Caco-2 (cell line): Measurements from ENCODE around the gene ERAL1. TPM values are rescaled to one million over a fixed set of nuclear protein-coding genes. Genes with fewer than 3 reads are reported as not detected.
"Not testable (repeated sequence)": the region's sequence is repeated elsewhere in the genome, so short reads cannot be mapped to it uniquely, and the experiment has no call there.

Experiments used
- BruUV-seq: library from RNA; stranded (reverse); fragments of 400-500 nt; replicated peaks from 2 replicates; lab custom pipeline; 2021; lab: Mats Ljungman, UMichigan
- CTCF ChIA-PET: fragments of 300-600 bp; sonication (Branson Sonifier 250); formaldehyde crosslinking; loops from one replicate; lab custom pipeline; 2022; ENCODE audit warnings: antibody characterized with exemption; lab: Charles Lee
- POLR2A ChIA-PET: fragments of 300-600 bp; sonication (Branson Sonifier 250); formaldehyde crosslinking; loops from one replicate; lab custom pipeline; 2022; ENCODE audit warnings: antibody characterized with exemption; lab: Charles Lee
- DNase-seq, 2 experiments: peaks; one replicate each; pipeline versions ENCODE4 v3.0.0 to v3.0.0-alpha.2; 2020 to 2022
- H3K27me3 ChIP-seq: replicated peaks from 2 replicates; pipeline ENCODE4 v1.6.0; 2011; ENCODE audit warnings: low read length; ENCODE audit not compliant: control insufficient read depth, insufficient read depth
- H3K36me3 ChIP-seq: 2 replicates; pipeline ENCODE4 v1.5.1; 2011; ENCODE audit warnings: low read length; ENCODE audit not compliant: control insufficient read depth, insufficient read depth
- H3K4me1 ChIP-seq: fragments of 250-450 bp; sonication (Bioruptor Pico); 2 replicates; pipeline ENCODE4 v1.5.1; 2020; ENCODE audit warnings: mild to moderate bottlenecking
- H3K4me3 ChIP-seq: 2 replicates; pipeline ENCODE4 v1.5.1; 2011; ENCODE audit warnings: low read depth, mild to moderate bottlenecking, control low read depth, low read length
- H3K9me3 ChIP-seq: fragments of 250-450 bp; sonication (Bioruptor Pico); 2 replicates; pipeline ENCODE4 v1.5.1; 2020; ENCODE audit warnings: mild to moderate bottlenecking, moderate library complexity
- H3K27ac Mint-ChIP-seq: one replicate; pipeline ENCODE4 v1.8.0; 2022; ENCODE audit warnings: mixed read lengths; ENCODE audit not compliant: unreplicated experiment
- H3K27me3 Mint-ChIP-seq: one replicate; pipeline ENCODE4 v1.8.0; 2022; ENCODE audit warnings: mixed read lengths; ENCODE audit not compliant: insufficient read depth, unreplicated experiment
- H3K36me3 Mint-ChIP-seq: one replicate; pipeline ENCODE4 v1.8.0; 2022; ENCODE audit warnings: mild to moderate bottlenecking, mixed read lengths; ENCODE audit not compliant: insufficient read depth, unreplicated experiment
- H3K4me1 Mint-ChIP-seq: one replicate; pipeline ENCODE4 v1.8.0; 2022; ENCODE audit warnings: low read depth, mixed read lengths; ENCODE audit not compliant: unreplicated experiment
- H3K4me3 Mint-ChIP-seq: one replicate; pipeline ENCODE4 v1.8.0; 2022; ENCODE audit warnings: mild to moderate bottlenecking, moderate library complexity, mixed read lengths; ENCODE audit not compliant: unreplicated experiment
- H3K9me3 Mint-ChIP-seq: one replicate; pipeline ENCODE4 v1.8.0; 2022; ENCODE audit warnings: mixed read lengths; ENCODE audit not compliant: unreplicated experiment
- intact Hi-C: fragments of 100-400 bp; cut with micrococcal nuclease; formaldehyde crosslinking; loops from one replicate; pipeline ENCODE4 v1.10.0; 2022; ENCODE audit not compliant: unreplicated experiment
- total RNA-seq: library from RNA; stranded (reverse); gene quantifications from 2 replicates; pipeline ENCODE4 v1.2.3, GENCODE V29; 2022
- TF ChIP-seq, protein P1 (sequence below), 2 experiments: fragments of 200-600 bp in 1 of 2; IDR thresholded peaks; 1 replicate in 1 of 2; 2 replicates in 1 of 2; pipeline versions ENCODE4 v1.5.1 to v1.8.0; 2011 to 2022; ENCODE audit warnings: antibody characterized with exemption in 1 of 2, control low read depth in 1 of 2, inconsistent platforms in 1 of 2, low read depth in 1 of 2, low read length in 1 of 2, mild to moderate bottlenecking in 1 of 2, moderate library complexity in 1 of 2; ENCODE audit not compliant: insufficient read depth in 1 of 2, severe bottlenecking in 1 of 2, unreplicated experiment in 1 of 2

The ERAL1 gene
- total RNA-seq, 1 experiment from 2014 or later = 85.1 TPM

DNA sequence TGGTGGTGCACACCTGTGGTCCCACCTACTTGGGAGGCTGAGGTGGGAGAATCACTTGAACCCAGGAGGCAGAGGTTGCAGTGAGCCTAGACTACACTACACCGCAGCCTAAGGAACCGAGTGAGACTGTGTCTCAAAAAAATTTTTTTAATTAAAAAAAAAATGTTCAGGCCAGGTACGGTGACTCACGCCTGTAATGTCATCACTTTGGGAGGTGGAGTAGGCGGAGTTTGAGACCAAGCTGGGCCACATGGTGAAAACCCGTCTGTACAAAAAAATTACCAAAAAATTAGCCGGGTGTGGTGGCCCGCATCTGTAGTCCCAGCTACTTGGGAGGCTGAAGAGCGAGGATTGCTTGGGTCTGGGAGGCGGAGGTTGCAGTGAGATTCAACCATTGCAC is 8.6 kb upstream of the ERAL1 start:
- Mint-ChIP-seq H3K4me1 (no peaks in the 10 kb centered on the region), H3K27ac (no peak overlapping the region), H3K36me3 (no peaks in the 10 kb centered on the region), H3K9me3 (no peaks in the 10 kb centered on the region), H3K27me3 (no peaks in the 10 kb centered on the region), H3K4me3 (no peak overlapping the region)
- no peak for DNase-seq
- H3K4me3 ChIP-seq = no peak overlapping the region
- intact Hi-C loops = no loop called here
- no TSS peak for BruUV-seq
- no peaks in the 10 kb centered on the region for H3K36me3 ChIP-seq
- no peaks in the 10 kb centered on the region for H3K27me3 ChIP-seq
- no peaks in the 10 kb centered on the region for H3K9me3 ChIP-seq
- TF ChIP-seq, protein P1, sequence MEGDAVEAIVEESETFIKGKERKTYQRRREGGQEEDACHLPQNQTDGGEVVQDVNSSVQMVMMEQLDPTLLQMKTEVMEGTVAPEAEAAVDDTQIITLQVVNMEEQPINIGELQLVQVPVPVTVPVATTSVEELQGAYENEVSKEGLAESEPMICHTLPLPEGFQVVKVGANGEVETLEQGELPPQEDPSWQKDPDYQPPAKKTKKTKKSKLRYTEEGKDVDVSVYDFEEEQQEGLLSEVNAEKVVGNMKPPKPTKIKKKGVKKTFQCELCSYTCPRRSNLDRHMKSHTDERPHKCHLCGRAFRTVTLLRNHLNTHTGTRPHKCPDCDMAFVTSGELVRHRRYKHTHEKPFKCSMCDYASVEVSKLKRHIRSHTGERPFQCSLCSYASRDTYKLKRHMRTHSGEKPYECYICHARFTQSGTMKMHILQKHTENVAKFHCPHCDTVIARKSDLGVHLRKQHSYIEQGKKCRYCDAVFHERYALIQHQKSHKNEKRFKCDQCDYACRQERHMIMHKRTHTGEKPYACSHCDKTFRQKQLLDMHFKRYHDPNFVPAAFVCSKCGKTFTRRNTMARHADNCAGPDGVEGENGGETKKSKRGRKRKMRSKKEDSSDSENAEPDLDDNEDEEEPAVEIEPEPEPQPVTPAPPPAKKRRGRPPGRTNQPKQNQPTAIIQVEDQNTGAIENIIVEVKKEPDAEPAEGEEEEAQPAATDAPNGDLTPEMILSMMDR (IDR thresholded peaks at IDR 0.05; ENCODE audit: insufficient read depth in 1 of 2, low read depth in 1 of 2, low read length in 1 of 2, severe bottlenecking in 1 of 2, unreplicated experiment in 1 of 2) = no peak
- POLR2A ChIA-PET = no interaction called here
- CTCF ChIA-PET = interaction anchor here (1.2 kb wide), 1 partner anchor 33 kb away, joined by 3 read pairs; no protein-coding TSS in a partner anchor
- H3K4me1 ChIP-seq = peaks cover 3% of the 10 kb centered on the region

DNA sequence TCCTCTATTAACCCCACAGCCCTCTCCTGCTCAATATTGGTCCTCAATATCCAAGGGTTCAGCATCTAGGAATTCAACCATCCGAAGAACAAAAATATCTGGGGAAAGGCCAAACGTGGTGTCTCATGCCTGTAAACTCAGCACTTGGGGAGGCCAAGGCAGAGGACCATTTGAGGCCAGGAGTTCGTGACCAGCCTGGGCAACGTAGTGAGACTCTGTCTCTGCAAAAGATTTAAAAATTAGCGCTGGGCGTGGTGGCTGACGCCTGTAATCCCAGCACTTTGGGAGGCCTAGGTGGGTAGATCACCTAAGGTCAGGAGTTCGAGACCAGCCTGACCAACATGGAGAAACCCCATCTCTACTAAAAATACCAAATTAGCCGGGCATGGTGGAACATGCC is 8.1 kb upstream of the ERAL1 start:
- H3K4me1 ChIP-seq, H3K27ac Mint-ChIP-seq, intact Hi-C loops, H3K4me1 Mint-ChIP-seq, H3K4me3 Mint-ChIP-seq, H3K36me3 Mint-ChIP-seq, H3K27me3 ChIP-seq, POLR2A ChIA-PET, DNase-seq, BruUV-seq, H3K9me3 ChIP-seq, CTCF ChIA-PET, H3K4me3 ChIP-seq, H3K27me3 Mint-ChIP-seq, H3K9me3 Mint-ChIP-seq, H3K36me3 ChIP-seq: not testable (repeated sequence)

DNA sequence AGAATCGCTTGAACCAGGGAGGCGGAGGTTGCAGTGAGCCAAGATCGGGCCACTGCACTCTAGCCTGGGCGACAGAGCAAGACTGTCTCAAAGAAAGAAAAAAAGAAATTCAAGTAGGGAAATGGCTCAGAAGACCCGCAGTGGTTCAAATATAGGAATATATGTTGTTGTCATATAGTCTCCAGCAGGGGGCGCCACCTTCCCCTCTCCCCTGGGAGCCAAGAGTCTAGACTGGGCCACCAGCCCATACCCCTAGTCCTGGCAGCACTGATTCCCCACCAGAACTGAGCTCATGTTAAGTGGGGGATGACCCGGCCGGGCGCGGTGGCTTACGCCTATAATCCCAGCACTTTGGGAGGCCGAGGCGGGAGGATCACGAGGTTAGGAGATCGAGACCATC is 6.1 kb upstream of the ERAL1 start:
- POLR2A ChIA-PET, H3K9me3 Mint-ChIP-seq, H3K4me1 Mint-ChIP-seq, H3K4me3 Mint-ChIP-seq, H3K9me3 ChIP-seq, H3K36me3 Mint-ChIP-seq, H3K27me3 ChIP-seq, H3K4me1 ChIP-seq, BruUV-seq, DNase-seq, H3K27me3 Mint-ChIP-seq, H3K36me3 ChIP-seq, H3K27ac Mint-ChIP-seq, H3K4me3 ChIP-seq: not testable (repeated sequence)
- TF ChIP-seq, protein P1 (IDR thresholded peaks at IDR 0.05; ENCODE audit: insufficient read depth in 1 of 2, low read depth in 1 of 2, low read length in 1 of 2, severe bottlenecking in 1 of 2, unreplicated experiment in 1 of 2) = peak; percentile 20 to 83
- CTCF ChIA-PET = interaction anchor here (1.2 to 1.4 kb wide), 2 partner anchors 23 to 85 kb away, joined by 4 to 8 read pairs; no protein-coding TSS in a partner anchor
- intact Hi-C loops = loop anchor here (1.0 kb wide), 1 partner anchor 31 kb away; no protein-coding TSS in a partner anchor
